ENCODE results near the gene MKNK1. TPM values are rescaled to one million over a fixed set of nuclear protein-coding genes. Genes with fewer than 3 reads are reported as not detected.

The MKNK1 gene
- total and polyA plus RNA-seq, 2 of the 4 experiments (the other 2 are of a cell fraction): 14.3 to 35.2 TPM

- Histone ChIP-seq H3K4me3 (ENCODE audit: insufficient read depth, low read depth, low read length) (no peak overlapping the region), H3K27me3 (ENCODE audit: control insufficient read depth, insufficient read depth, low read length) (no peaks in the 10 kb centered on the region), H3K56ac (ENCODE audit: extremely low read depth, insufficient read depth, low read length) (no peak overlapping the region), H3K4me1 (ENCODE audit: control insufficient read depth, insufficient read depth, low read length) (no peaks in the 10 kb centered on the region), H2AK9ac (replicated peaks; ENCODE audit: low read depth, low read length, poor library complexity) (no peak overlapping the region), H3K36me3 (ENCODE audit: control insufficient read depth, insufficient read depth, low read length) (peaks cover 49% of the 10 kb centered on the region), H3K23ac (ENCODE audit: low read depth, low read length) (no peak overlapping the region), H2AFZ (replicated peaks; ENCODE audit: low read length, poor library complexity) (no peak overlapping the region), H2BK120ac (ENCODE audit: low read depth, low read length) (no peak overlapping the region), H2AK5ac (ENCODE audit: low read depth, low read length) (no peak overlapping the region), H4K91ac (ENCODE audit: insufficient read depth, low read depth, low read length) (no peak overlapping the region), H3K14ac (replicated peaks; ENCODE audit: low read depth, low read length) (no peak overlapping the region), H3K4me2 (ENCODE audit: low read depth, low read length) (no peak overlapping the region), H2BK20ac (ENCODE audit: low read depth, low read length) (no peak overlapping the region), H3K79me1 (ENCODE audit: low read depth in 1 of 2, low read length in 2 of 2) (no peaks in the 10 kb centered on the region), H3K4ac (ENCODE audit: low read depth, low read length) (no peak overlapping the region), H4K8ac (ENCODE audit: low read depth in 2 of 2, low read length in 2 of 2) (no peak overlapping the region), H3K9me1 (ENCODE audit: insufficient read depth, low read length) (peaks cover 3% of the 10 kb centered on the region; the same call in 1 of the 2 replicates), H3K9ac (ENCODE audit: low read depth, low read length) (no peak overlapping the region), H2BK15ac (ENCODE audit: low read depth, low read length) (no peak overlapping the region), H2BK5ac (ENCODE audit: low read depth, low read length, poor library complexity, severe bottlenecking) (no peak overlapping the region), H3K27ac (ENCODE audit: insufficient read depth, low read length) (no peak overlapping the region), H4K20me1 (ENCODE audit: insufficient read depth, low read length) (no peaks in the 10 kb centered on the region), H3K9me3 (ENCODE audit: control insufficient read depth, insufficient read depth, low read length) (no peaks in the 10 kb centered on the region), H3K18ac (ENCODE audit: low read depth, low read length) (no peak overlapping the region), H4K5ac (ENCODE audit: low read depth, low read length) (no peak overlapping the region)
- in situ Hi-C loops (cut with MboI; ENCODE audit: low sequenced_read_pairs): no loop called here
- WGBS, 2 experiments (ENCODE audit: extremely low coverage in 2 of 2, insufficient read length in 1 of 2): no CpG with 5 or more reads among the region's 4 CpGs
- dilution Hi-C loops (cut with HindIII; ENCODE audit: low sequenced_read_pairs, unreplicated experiment): no loop called here
- ATAC-seq (ENCODE audit: low read depth) (no peak), DNase-seq (no peak)
- CTCF ChIA-PET: no interaction called here
- POLR2A ChIA-PET (ENCODE audit: unreplicated experiment): interaction anchor here (0.5 kb wide), 1 partner anchor 145 kb away, joined by 8 read pairs; no protein-coding TSS in a partner anchor
- no TSS peak for BruUV-seq (replicated peaks)
- TF ChIP-seq CHD1 (IDR thresholded peaks at IDR 0.05; ENCODE audit: low read depth, low read length): no peak
- no peak for TF ChIP-seq CEBPB (IDR thresholded peaks at IDR 0.05; ENCODE audit: low read depth, low read length)
- no peak for TF ChIP-seq NFE2L2 (IDR thresholded peaks at IDR 0.05; ENCODE audit: low read depth, low read length)
- TF ChIP-seq USF2 (IDR thresholded peaks at IDR 0.05; ENCODE audit: low read depth, low read length): no peak
- TF ChIP-seq ELK1 (IDR thresholded peaks at IDR 0.05; ENCODE audit: borderline replicate concordance, low read depth, low read length): no peak
- TF ChIP-seq MAZ (IDR thresholded peaks at IDR 0.05; ENCODE audit: borderline replicate concordance, low read depth, low read length): no peak
- no peak for TF ChIP-seq RFX5 (IDR thresholded peaks at IDR 0.05; ENCODE audit: low read depth, low read length)
- TF ChIP-seq RAD21 (IDR thresholded peaks at IDR 0.05; ENCODE audit: low read length): no peak
- no peak for TF ChIP-seq RCOR1 (IDR thresholded peaks at IDR 0.05; ENCODE audit: insufficient replicate concordance, low read length)
- TF ChIP-seq CTCF (conservative IDR thresholded peaks at IDR 0.05; ENCODE audit: low read depth, low read length): no peak
- no peak for TF ChIP-seq MXI1 (IDR thresholded peaks at IDR 0.05; ENCODE audit: borderline replicate concordance, low read depth, low read length)
- TF ChIP-seq SMC3 (IDR thresholded peaks at IDR 0.05; ENCODE audit: low read depth, low read length): no peak
- no peak for TF ChIP-seq FOS (IDR thresholded peaks at IDR 0.05; ENCODE audit: low read depth, low read length)
- no peak for TF ChIP-seq POLR2A (IDR thresholded peaks at IDR 0.05; ENCODE audit: low read depth, low read length)
- TF ChIP-seq BHLHE40 (IDR thresholded peaks at IDR 0.05; ENCODE audit: low read depth, low read length): no peak
- no peak for TF ChIP-seq MAFK (IDR thresholded peaks at IDR 0.05; ENCODE audit: low read depth, low read length)
- intact Hi-C loops (cut with micrococcal nuclease): no loop called here
Observed at GRCh38 chr1:46563341-46563740, 40.7 kb downstream of the MKNK1 start.

All from IMR-90 (cell line).